Tibial nerve (tissue), 4 donors: Measurements from ENCODE around the gene MRPS7. TPM values are rescaled to one million over a fixed set of nuclear protein-coding genes. Genes with fewer than 3 reads are reported as not detected.

Source experiments
- DNase-seq, 2 donors: peaks; one replicate each; pipeline ENCODE4 v3.0.0-alpha.2; 2019; ENCODE audit warnings: low spot score in 2 of 2
- H3K27ac ChIP-seq, 4 donors: fragments of 200-600 bp; sonication (generic) in 3 of 4; one replicate each; pipeline ENCODE4 v1.5.1; 2017 to 2019; ENCODE audit warnings: mild to moderate bottlenecking in 1 of 4
- H3K27me3 ChIP-seq, 2 donors: fragments of 200-600 bp; sonication (generic) in 1 of 2; one replicate each; pipeline versions ENCODE4 v1.5.1 to v1.6.0; 2017 to 2019
- H3K36me3 ChIP-seq, 3 donors: fragments of 200-600 bp; sonication (generic); one replicate each; pipeline ENCODE4 v1.5.1; 2018 to 2019
- H3K4me1 ChIP-seq, 4 donors: fragments of 200-600 bp; sonication (generic) in 3 of 4; one replicate each; pipeline ENCODE4 v1.5.1; 2017 to 2019
- H3K4me3 ChIP-seq, 4 donors: fragments of 200-600 bp; sonication (generic) in 3 of 4; one replicate each; pipeline ENCODE4 v1.5.1; 2017 to 2019; ENCODE audit warnings: mild to moderate bottlenecking in 1 of 4, moderate library complexity in 1 of 4
- H3K9me3 ChIP-seq, 4 donors: fragments of 200-600 bp; sonication (generic) in 3 of 4; one replicate each; pipeline ENCODE4 v1.5.1; 2017 to 2019
- EP300 ChIP-seq, 2 donors: sonication (generic); formaldehyde crosslinking; IDR thresholded peaks; one replicate each; pipeline ENCODE4 v1.6.1; 2017; ENCODE audit warnings: antibody characterized with exemption in 2 of 2, mild to moderate bottlenecking in 1 of 2
- POLR2A ChIP-seq, 2 donors: fragments of 450-650 bp; IDR thresholded peaks; one replicate each; pipeline ENCODE4 v1.6.1; 2017; ENCODE audit warnings: antibody characterized with exemption in 2 of 2, mild to moderate bottlenecking in 2 of 2, moderate library complexity in 2 of 2
- WGBS, 2 donors: methylation state at CpG; one replicate each; pipeline ENCODE4 v1.1.5; 2018; 5-methylcytosine and 5-hydroxymethylcytosine counted together
- total RNA-seq, 4 donors: library from RNA; depleted of rRNA; stranded (reverse); fragments of >200 nt; gene quantifications; one replicate each; pipeline ENCODE4 v1.1.0, GENCODE V29; 2016
- TF ChIP-seq, protein P1 (sequence below), 5 experiments: fragments of 200-600 bp in 3 of 5; fragments of 450-650 bp in 2 of 5; sonication (generic) in 3 of 5; IDR thresholded peaks; one replicate each; pipeline ENCODE4 v1.5.1; 2016 to 2019; ENCODE audit warnings: antibody characterized with exemption in 5 of 5, mild to moderate bottlenecking in 3 of 5, moderate library complexity in 2 of 5

The MRPS7 gene
- total RNA-seq, 4 donors from 2014 or later = 31.2 to 36.6 (median 33.6) TPM

GRCh38 chr17:75262112-75262606, 480 bp downstream of the MRPS7 start:
- WGBS, 2 donors = 1 to 3% methylated on average over 11 to 21 of the region's 23 CpGs
- no peaks in the 10 kb centered on the region for H3K27me3 ChIP-seq
- peaks cover 0 to 41% (median 25%) of the 10 kb centered on the region in 4 donors for H3K4me1 ChIP-seq
- peak overlapping the region; percentile 82 to 99 (median 89) for H3K4me3 ChIP-seq
- TF ChIP-seq, protein P1, sequence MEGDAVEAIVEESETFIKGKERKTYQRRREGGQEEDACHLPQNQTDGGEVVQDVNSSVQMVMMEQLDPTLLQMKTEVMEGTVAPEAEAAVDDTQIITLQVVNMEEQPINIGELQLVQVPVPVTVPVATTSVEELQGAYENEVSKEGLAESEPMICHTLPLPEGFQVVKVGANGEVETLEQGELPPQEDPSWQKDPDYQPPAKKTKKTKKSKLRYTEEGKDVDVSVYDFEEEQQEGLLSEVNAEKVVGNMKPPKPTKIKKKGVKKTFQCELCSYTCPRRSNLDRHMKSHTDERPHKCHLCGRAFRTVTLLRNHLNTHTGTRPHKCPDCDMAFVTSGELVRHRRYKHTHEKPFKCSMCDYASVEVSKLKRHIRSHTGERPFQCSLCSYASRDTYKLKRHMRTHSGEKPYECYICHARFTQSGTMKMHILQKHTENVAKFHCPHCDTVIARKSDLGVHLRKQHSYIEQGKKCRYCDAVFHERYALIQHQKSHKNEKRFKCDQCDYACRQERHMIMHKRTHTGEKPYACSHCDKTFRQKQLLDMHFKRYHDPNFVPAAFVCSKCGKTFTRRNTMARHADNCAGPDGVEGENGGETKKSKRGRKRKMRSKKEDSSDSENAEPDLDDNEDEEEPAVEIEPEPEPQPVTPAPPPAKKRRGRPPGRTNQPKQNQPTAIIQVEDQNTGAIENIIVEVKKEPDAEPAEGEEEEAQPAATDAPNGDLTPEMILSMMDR (IDR thresholded peaks at IDR 0.05) = no peak
- TF ChIP-seq POLR2A (IDR thresholded peaks at IDR 0.05) = no peak
- H3K9me3 ChIP-seq = no peaks in the 10 kb centered on the region
- DNase-seq = no peak
- peak overlapping the region; percentile 91 to 98 (median 94) for H3K27ac ChIP-seq
- peaks cover 0 to 40% (median 0%) of the 10 kb centered on the region in 3 donors for H3K36me3 ChIP-seq

- WGBS, 2 donors = 91% methylated on average over 4 of the region's 4 CpGs
- Histone ChIP-seq H3K27me3 (no peaks in the 10 kb centered on the region), H3K36me3 (peaks cover 0 to 49% (median 0%) of the 10 kb centered on the region in 3 donors), H3K4me1 (peaks cover 0 to 49% (median 27%) of the 10 kb centered on the region in 4 donors), H3K4me3 (no peak overlapping the region), H3K27ac (no peak overlapping the region), H3K9me3 (no peaks in the 10 kb centered on the region)
- TF ChIP-seq, protein P1 (IDR thresholded peaks at IDR 0.05) = no peak
- TF ChIP-seq POLR2A (IDR thresholded peaks at IDR 0.05) (no peak), EP300 (IDR thresholded peaks at IDR 0.05) (no peak)
- DNase-seq = no peak
These were observed 1.4 kb downstream of the MRPS7 start for GRCh38 chr17:75263055-75263454.

DNA sequence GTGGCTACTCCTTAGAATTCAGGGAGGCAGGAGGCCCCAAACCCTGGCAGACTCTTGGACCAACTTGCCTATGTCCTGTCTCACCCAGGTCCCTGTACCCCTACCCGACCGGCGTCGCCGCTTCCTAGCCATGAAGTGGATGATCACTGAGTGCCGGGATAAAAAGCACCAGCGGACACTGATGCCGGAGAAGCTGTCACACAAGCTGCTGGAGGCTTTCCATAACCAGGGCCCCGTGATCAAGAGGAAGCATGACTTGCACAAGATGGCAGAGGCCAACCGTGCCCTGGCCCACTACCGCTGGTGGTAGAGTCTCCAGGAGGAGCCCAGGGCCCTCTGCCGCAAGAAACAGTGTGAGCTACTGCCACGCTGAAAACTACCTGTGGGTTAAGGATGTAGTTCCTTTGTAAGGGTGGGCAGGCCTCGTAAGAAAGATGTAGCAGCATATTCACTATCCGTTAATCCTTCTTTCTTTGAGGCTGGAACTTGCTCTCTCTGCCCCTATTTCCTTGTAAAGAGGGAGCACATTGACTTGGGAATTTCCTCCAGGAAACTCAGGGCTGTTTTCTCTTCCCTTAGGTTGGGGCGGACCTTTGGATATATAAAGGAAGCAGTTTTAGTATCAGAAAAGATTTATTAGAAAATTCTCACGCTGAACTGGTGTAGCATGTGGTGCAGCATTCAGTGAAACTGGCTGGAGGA, 4.1 kb downstream of the MRPS7 start:
- Histone ChIP-seq H3K36me3 (peaks cover 0 to 50% (median 0%) of the 10 kb centered on the region in 3 donors), H3K27me3 (no peaks in the 10 kb centered on the region), H3K4me1 (peaks cover 0 to 41% (median 21%) of the 10 kb centered on the region in 4 donors), H3K9me3 (no peaks in the 10 kb centered on the region), H3K27ac (no peak overlapping the region), H3K4me3 (no peak overlapping the region)
- no peak for TF ChIP-seq EP300 (IDR thresholded peaks at IDR 0.05)
- TF ChIP-seq, protein P1 (IDR thresholded peaks at IDR 0.05) = no peak
- 91% methylated on average over 17 of the region's 17 CpGs for WGBS, 2 donors
- no peak for DNase-seq

DNA sequence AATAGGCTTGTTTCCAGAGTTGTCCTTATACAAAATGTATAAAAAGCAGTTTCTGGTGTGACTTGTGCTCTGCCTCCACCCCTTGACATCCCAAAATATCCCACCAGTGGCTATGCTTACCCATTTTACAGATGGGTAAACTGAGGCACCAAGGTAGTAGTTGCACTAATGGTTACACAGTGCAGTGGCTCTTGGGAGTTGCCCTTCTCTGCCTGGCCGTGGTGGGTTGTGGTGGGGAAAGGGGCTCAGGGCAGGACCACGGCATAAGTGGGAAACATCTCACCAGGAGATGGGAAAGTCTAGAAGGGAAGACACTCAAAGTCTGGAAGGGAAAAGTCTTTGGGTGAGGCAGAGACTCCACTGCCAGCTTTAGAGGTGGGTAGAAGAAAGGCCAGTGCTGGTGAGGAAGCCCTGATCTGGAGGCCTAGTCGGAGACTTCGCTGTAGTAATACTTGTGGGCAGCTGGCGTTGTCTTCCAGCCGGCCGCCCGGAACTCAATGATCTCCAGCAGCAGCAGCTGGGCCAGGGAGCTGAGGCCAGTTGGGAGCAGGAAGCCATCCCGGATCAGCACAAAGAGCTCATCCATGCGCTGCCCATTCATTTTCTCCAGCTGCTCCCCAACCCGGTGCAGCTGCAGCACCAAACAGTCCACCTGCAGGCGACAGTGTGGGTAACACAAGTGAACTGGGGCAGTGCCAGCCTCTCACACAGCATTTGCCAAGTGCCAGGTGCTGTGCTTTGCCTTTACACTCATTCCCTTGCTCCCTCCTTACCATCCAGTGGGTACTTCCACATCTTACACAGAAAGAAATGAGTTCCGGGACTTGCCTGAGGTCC, 4.9 kb downstream of the MRPS7 start:
- 81 to 82% methylated on average over 13 of the region's 13 CpGs for WGBS, 2 donors
- Histone ChIP-seq H3K4me3 (no peak overlapping the region), H3K4me1 (peaks cover 0 to 40% (median 21%) of the 10 kb centered on the region in 4 donors), H3K9me3 (no peaks in the 10 kb centered on the region), H3K36me3 (peaks cover 0 to 50% (median 0%) of the 10 kb centered on the region in 3 donors), H3K27me3 (no peaks in the 10 kb centered on the region), H3K27ac (no peak overlapping the region)
- TF ChIP-seq POLR2A (IDR thresholded peaks at IDR 0.05) (no peak), EP300 (IDR thresholded peaks at IDR 0.05) (no peak)
- TF ChIP-seq, protein P1 (IDR thresholded peaks at IDR 0.05) = no peak
- no peak for DNase-seq

- no peaks in the 10 kb centered on the region for H3K27me3 ChIP-seq
- H3K4me3 ChIP-seq = no peak overlapping the region
- DNase-seq = no peak
- WGBS, 2 donors = 10 to 46% methylated on average over 2 of the region's 2 CpGs
- H3K27ac ChIP-seq = no peak overlapping the region
- H3K9me3 ChIP-seq = no peaks in the 10 kb centered on the region
- no peak for TF ChIP-seq POLR2A (IDR thresholded peaks at IDR 0.05)
- TF ChIP-seq, protein P1 (IDR thresholded peaks at IDR 0.05) = no peak
- TF ChIP-seq EP300 (IDR thresholded peaks at IDR 0.05) = no peak
- H3K4me1 ChIP-seq = peaks cover 0 to 44% (median 22%) of the 10 kb centered on the region in 4 donors
- H3K36me3 ChIP-seq = peaks cover 0 to 50% (median 0%) of the 10 kb centered on the region in 3 donors
These were observed 5.4 kb downstream of the MRPS7 start for GRCh38 chr17:75267153-75267410.
